ENCODE measurements around the gene LRBA. TPM values are rescaled to one million over a fixed set of nuclear protein-coding genes. Genes with fewer than 3 reads are reported as not detected.

The LRBA gene
- polyA plus RNA-seq, 1 of the 3 experiments (the other 2 are of a cell fraction) = 11.4 TPM

GRCh38 chr4:150217808-150218207 lies 797.3 kb downstream of the LRBA start:
- H3K27ac ChIP-seq (ENCODE audit: low read depth in 2 of 2, low read length in 1 of 2) = peak overlapping the region; percentile 40 to 50; a peak in 2 of 4 replicates
- H3K4me2 ChIP-seq = no peak overlapping the region
- peaks cover 3 to 28% of the 10 kb centered on the region in 2 experiments for H3K36me3 ChIP-seq (replicated peaks in 1 of 2; ENCODE audit: control insufficient read depth in 1 of 2, insufficient read depth in 2 of 2, low read length in 1 of 2)
- no peak for DNase-seq
- TF ChIP-seq USF1 (IDR thresholded peaks at IDR 0.05; ENCODE audit: borderline replicate concordance, low read depth) = no peak
- no peak for TF ChIP-seq REST (IDR thresholded peaks at IDR 0.05; ENCODE audit: low read depth, low read length)
- no peak for TF ChIP-seq POLR2AphosphoS5 (IDR thresholded peaks at IDR 0.05; ENCODE audit: low read depth, low read length)
- no peak for TF ChIP-seq TAF1 (IDR thresholded peaks at IDR 0.05; ENCODE audit: borderline replicate concordance, low read depth, low read length)
- TF ChIP-seq CTCF (IDR thresholded peaks at IDR 0.05) = no peak
- no peak for TF ChIP-seq SMC3 (IDR thresholded peaks at IDR 0.05; ENCODE audit: low read depth, low read length)
- TF ChIP-seq IRF3 (IDR thresholded peaks at IDR 0.05; ENCODE audit: low read depth, low read length) = no peak
- no peak for TF ChIP-seq FOXJ3 (CRISPR knock-in tag; IDR thresholded peaks at IDR 0.05)
- TF ChIP-seq RAD21 (IDR thresholded peaks at IDR 0.05; ENCODE audit: low read length) = no peak
- no peak for TF ChIP-seq MXI1 (IDR thresholded peaks at IDR 0.05; ENCODE audit: low read depth, low read length)
- no peak for TF ChIP-seq FOXM1 (IDR thresholded peaks at IDR 0.05; ENCODE audit: low read depth)
- no peak for TF ChIP-seq CHD2 (IDR thresholded peaks at IDR 0.05; ENCODE audit: low read length, partially characterized antibody)
- no peak for TF ChIP-seq JUND (IDR thresholded peaks at IDR 0.05)
- no peak for TF ChIP-seq GABPA (IDR thresholded peaks at IDR 0.05; ENCODE audit: low read depth)
- TF ChIP-seq RFX5 (IDR thresholded peaks at IDR 0.05; ENCODE audit: low read length) = no peak
- WGBS (ENCODE audit: low lambda C conversion rate) = 81% methylated on average over 8 of the region's 8 CpGs
- ChIA-PET CTCF (interaction anchor here (1.1 to 4.2 kb wide), 14 partner anchors 9 to 236 kb away, joined by 3 to 20 read pairs (median 4); no protein-coding TSS in a partner anchor), POLR2A (no interaction called here)
- no peaks in the 10 kb centered on the region for H3K9me3 ChIP-seq
- H2AFZ ChIP-seq (ENCODE audit: low read depth) = no peak overlapping the region
- H4K20me1 ChIP-seq (ENCODE audit: insufficient read depth) = no peaks in the 10 kb centered on the region
- H3K9me2 ChIP-seq = no peaks in the 10 kb centered on the region
- no peak overlapping the region for H3K9ac ChIP-seq
- H3K27me3 ChIP-seq (ENCODE audit: insufficient read depth) = no peaks in the 10 kb centered on the region
- no peak overlapping the region for H3K4me3 ChIP-seq (ENCODE audit: low read depth in 2 of 2, low read length in 1 of 2)
- peaks cover 11% of the 10 kb centered on the region for H3F3A ChIP-seq (replicated peaks; ENCODE audit: insufficient read depth)
- H3K4me1 ChIP-seq (ENCODE audit: control insufficient read depth in 1 of 2, insufficient read depth in 2 of 2, low read depth in 1 of 2, low read length in 1 of 2) = peaks cover 0 to 12% of the 10 kb centered on the region in 2 experiments; a peak in 3 of 4 replicates
- H3K79me2 ChIP-seq (ENCODE audit: insufficient read depth) = peaks cover 5% of the 10 kb centered on the region; the same call in 1 of the 2 replicates

All from SK-N-SH (cell line).